PFSK-1 (cell line): ENCODE measurements around the gene MYO7A.
A peak's percentile ranks its signal among the peaks of the same experiment; 100 is the strongest.

Source experiments
- FOXP2 ChIP-seq: optimal IDR thresholded peaks from 2 replicates; pipeline ENCODE3; 2011; ENCODE audit warnings: borderline replicate concordance, control low read depth, inconsistent platforms; ENCODE audit not compliant: insufficient read depth; ENCODE audit errors: extremely low read length, extremely low read depth
- POLR2AphosphoS5 ChIP-seq: IDR thresholded peaks from 2 replicates; pipeline ENCODE4 v1.6.1; 2012; ENCODE audit warnings: low read depth, mild to moderate bottlenecking, control low read depth, low read length, moderate library complexity
- REST ChIP-seq, 2 experiments: IDR thresholded peaks; 2 replicates each; pipeline versions ENCODE4 v1.6.1 to v1.8.0; 2011 to 2012; ENCODE audit warnings: low read depth in 2 of 2, low read length in 2 of 2, control low read depth in 1 of 2, inconsistent platforms in 1 of 2, mild to moderate bottlenecking in 1 of 2, moderate library complexity in 1 of 2; ENCODE audit not compliant: insufficient read depth in 1 of 2
- SIN3A ChIP-seq: IDR thresholded peaks from 2 replicates; pipeline ENCODE4 v1.6.1; 2012; ENCODE audit warnings: mild to moderate bottlenecking, low read length, moderate library complexity, borderline replicate concordance; ENCODE audit not compliant: insufficient read depth
- TAF1 ChIP-seq: IDR thresholded peaks from 2 replicates; pipeline ENCODE4 v1.6.1; 2012; ENCODE audit warnings: low read length, control low read depth, borderline replicate concordance; ENCODE audit not compliant: insufficient read depth

MYO7A gene

GRCh38 chr11:77131560-77131959, 3.5 kb downstream of the MYO7A start:
- TF ChIP-seq TAF1 (no peak), REST (IDR thresholded peaks at IDR 0.05; ENCODE audit: insufficient read depth in 1 of 2, low read depth in 2 of 2, low read length in 2 of 2) (no peak), FOXP2 (no peak), SIN3A (no peak), POLR2AphosphoS5 (no peak)

- TF ChIP-seq TAF1, result no peak
- TF ChIP-seq SIN3A, result no peak
- TF ChIP-seq POLR2AphosphoS5, result no peak
- no peak for TF ChIP-seq FOXP2
- TF ChIP-seq REST (IDR thresholded peaks at IDR 0.05; ENCODE audit: insufficient read depth in 1 of 2, low read depth in 2 of 2, low read length in 2 of 2), result no peak
These were observed 7.0 kb downstream of the MYO7A start for GRCh38 chr11:77135069-77135468.

- TF ChIP-seq REST (IDR thresholded peaks at IDR 0.05; ENCODE audit: insufficient read depth in 1 of 2, low read depth in 2 of 2, low read length in 2 of 2) (no peak), FOXP2 (no peak), SIN3A (no peak), POLR2AphosphoS5 (no peak), TAF1 (no peak)
These were observed 8.0 kb downstream of the MYO7A start for GRCh38 chr11:77136074-77136473.

GRCh38 chr11:77136784-77137420, 8.9 kb downstream of the MYO7A start:
- TF ChIP-seq TAF1 (no peak), REST (IDR thresholded peaks at IDR 0.05; ENCODE audit: insufficient read depth in 1 of 2, low read depth in 2 of 2, low read length in 2 of 2) (peak in 1 of 2 experiments; percentile 33; a peak in 1 of 4 replicates)

- TF ChIP-seq FOXP2, result no peak
These were observed 9.4 kb downstream of the MYO7A start for GRCh38 chr11:77137421-77137820.
